A549 (cell line): ENCODE data around the gene TTC31. TPM values are rescaled to one million over a fixed set of nuclear protein-coding genes. Genes with fewer than 3 reads are reported as not detected.

Experiments used
- BHLHE40 ChIP-seq: IDR thresholded peaks from 2 replicates; pipeline ENCODE4 v1.6.1; 2012; ENCODE audit warnings: low read depth, low read length, inconsistent platforms
- CBX2 ChIP-seq: fragments of 200-600 bp; sonication (generic); IDR thresholded peaks from 2 replicates; pipeline ENCODE4 v1.6.1; 2016; ENCODE audit warnings: low read depth, mild to moderate bottlenecking, borderline replicate concordance
- CBX8 ChIP-seq: fragments of 200-600 bp; sonication (generic); IDR thresholded peaks from 2 replicates; pipeline ENCODE4 v1.6.1; 2016
- EHMT2 ChIP-seq: fragments of 200-600 bp; sonication (generic); IDR thresholded peaks from 2 replicates; pipeline ENCODE4 v1.6.1; 2016; ENCODE audit warnings: antibody characterized with exemption, low read depth, mild to moderate bottlenecking, moderate library complexity
- GATA3 ChIP-seq: IDR thresholded peaks from 2 replicates; pipeline ENCODE4 v1.6.1; 2012; ENCODE audit warnings: borderline replicate concordance
- HOXB5 ChIP-seq: fragments of 250-450 bp; sonication (Bioruptor Pico); IDR thresholded peaks from 2 replicates; pipeline ENCODE4 v1.5.0; 2020; ENCODE audit warnings: mild to moderate bottlenecking, moderate library complexity
- JUN ChIP-seq, 2 experiments: fragments of >200 bp; sonication (Bioruptor Twin); formaldehyde crosslinking; IDR thresholded peaks; 2 replicates in 1 of 2; 3 replicates in 1 of 2; pipeline ENCODE4 v1.6.1; 2016 to 2017
- KDM1A ChIP-seq: fragments of 200-600 bp; sonication (generic); IDR thresholded peaks from 2 replicates; pipeline ENCODE4 v1.6.1; 2016; ENCODE audit warnings: low read depth, mild to moderate bottlenecking
- MAX ChIP-seq: IDR thresholded peaks from 2 replicates; pipeline ENCODE4 v1.6.1; 2012
- MYC ChIP-seq: IDR thresholded peaks from 2 replicates; pipeline ENCODE4 v1.6.1; 2012; ENCODE audit warnings: mild to moderate bottlenecking, inconsistent platforms, low read length, improper control_type of control experiment, borderline replicate concordance
- RAD21 ChIP-seq, 2 experiments: fragments of >200 bp in 1 of 2; sonication (Bioruptor Twin) in 1 of 2; formaldehyde crosslinking in 1 of 2; IDR thresholded peaks in 1 of 2; conservative IDR thresholded peaks in 1 of 2; 2 replicates in 1 of 2; 3 replicates in 1 of 2; pipeline ENCODE4 v1.6.1; 2012 to 2018; ENCODE audit warnings: inconsistent platforms in 1 of 2
- REST ChIP-seq: fragments of 200-600 bp; sonication (generic); IDR thresholded peaks from 2 replicates; pipeline ENCODE4 v1.6.1; 2016; ENCODE audit warnings: antibody characterized with exemption, mild to moderate bottlenecking, moderate library complexity
- SREBF2 ChIP-seq: fragments of 450-650 bp; IDR thresholded peaks from 2 replicates; pipeline ENCODE4 v1.6.1; 2014; ENCODE audit warnings: mild to moderate bottlenecking, moderate library complexity
- USF2 ChIP-seq: fragments of 450-650 bp; IDR thresholded peaks from 2 replicates; pipeline ENCODE4 v1.6.1; 2014; ENCODE audit warnings: antibody characterized with exemption
- ZC3H11A ChIP-seq: fragments of 450-650 bp; IDR thresholded peaks from 2 replicates; pipeline ENCODE4 v1.6.1; 2014; ENCODE audit warnings: antibody characterized with exemption, mild to moderate bottlenecking
- ZFP36 ChIP-seq: fragments of 450-650 bp; IDR thresholded peaks from 2 replicates; pipeline ENCODE4 v1.6.1; 2014; ENCODE audit warnings: borderline replicate concordance; ENCODE audit not compliant: partially characterized antibody
- polyA plus RNA-seq, 4 experiments: library from polyadenylated mRNA; depleted of rRNA in 3 of 4; stranded (reverse); fragments of >200 nt; fragmentation: RNase III in 1 of 4; extraction: RNeasy Plus Mini Kit Qiagen cat#74134 plus additional on column Dnase treatment in 1 of 4; gene quantifications; 2 replicates in 3 of 4; 3 replicates in 1 of 4; pipeline ENCODE4 v1.2.3, GENCODE V29; 2011 to 2017
- TF ChIP-seq, protein P1 (sequence below): fragments of >200 bp; sonication (Bioruptor Twin); formaldehyde crosslinking; IDR thresholded peaks from 3 replicates; pipeline ENCODE4 v1.6.1; 2016
- TF ChIP-seq, protein P2 (sequence below): fragments of 150-350 bp; IDR thresholded peaks from 2 replicates; pipeline ENCODE4 v1.6.1; 2014; ENCODE audit warnings: low read depth, mild to moderate bottlenecking, low read length
- TF ChIP-seq, protein P3 (sequence below): fragments of >200 bp; sonication (Bioruptor Twin); formaldehyde crosslinking; IDR thresholded peaks from 2 replicates; pipeline ENCODE4 v1.6.1; 2016
- TF ChIP-seq, protein P4 (sequence below): IDR thresholded peaks from 2 replicates; pipeline ENCODE4 v1.6.1; 2012; ENCODE audit warnings: low read depth, borderline replicate concordance

Gene TTC31
- polyA plus RNA-seq, 2 of the 4 experiments (the other 2 are of a cell fraction): 26.2 to 29.6 TPM

DNA sequence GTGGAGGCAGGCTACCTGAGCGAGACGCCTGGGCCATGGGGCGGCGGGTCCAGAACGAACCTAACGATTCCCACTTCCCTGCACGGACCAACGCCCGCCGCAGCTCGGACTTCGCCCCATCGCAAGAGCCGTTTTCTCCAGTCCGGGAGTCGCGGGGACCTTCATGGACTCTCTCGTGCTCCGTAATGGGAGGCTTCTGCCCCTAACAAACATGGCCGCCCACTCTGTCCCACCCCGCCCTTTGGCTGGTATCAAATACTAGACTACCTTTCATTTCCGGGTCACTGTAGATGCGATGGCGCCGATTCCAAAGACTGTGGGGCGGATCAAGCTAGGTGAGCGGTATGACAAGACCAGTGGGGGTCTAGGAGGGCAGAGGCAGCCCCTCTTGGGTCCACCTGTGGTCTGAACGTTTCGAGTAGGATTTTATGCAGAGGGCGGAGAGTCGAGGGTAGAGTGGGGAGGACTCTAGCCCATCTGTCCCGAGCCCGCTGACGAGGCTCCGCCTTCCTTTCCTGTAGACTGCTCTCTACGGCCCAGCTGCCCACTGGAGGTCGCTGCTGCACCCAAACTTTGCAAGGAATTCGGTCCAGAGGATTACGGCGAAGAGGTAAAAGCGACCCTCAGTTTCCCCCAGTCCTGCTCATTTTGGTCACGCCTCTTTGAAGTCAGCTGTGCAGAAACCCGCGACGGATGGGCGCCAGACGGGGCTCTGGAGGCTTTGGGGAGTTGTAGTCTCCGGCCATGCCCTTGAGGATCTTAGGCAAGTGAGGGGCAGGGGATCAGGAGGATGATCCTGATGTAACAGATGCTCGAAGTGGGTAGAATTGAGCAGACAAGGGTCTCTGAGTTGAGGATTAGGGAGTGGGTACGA, at the start of gene TTC31, which contains the start of gene CCDC142 (continued):
- TF ChIP-seq HOXB5 (CRISPR knock-in tag): 0 out of 2 replicates have a peak, but pooled peaks have one; percentile 38
- TF ChIP-seq JUN (IDR thresholded peaks at IDR 0.05): peak; percentile 88 to 93; a peak in 4 of 5 replicates
- no peak for TF ChIP-seq CBX8
- peak; percentile 89 for TF ChIP-seq MAX
- no peak for TF ChIP-seq GATA3
- no peak for TF ChIP-seq ZC3H11A
- peak; percentile 76 to 86 for TF ChIP-seq RAD21 (conservative IDR thresholded peaks at IDR 0.05 in 1 of 2, IDR thresholded peaks at IDR 0.05 in 1 of 2)
- TF ChIP-seq, protein P1, sequence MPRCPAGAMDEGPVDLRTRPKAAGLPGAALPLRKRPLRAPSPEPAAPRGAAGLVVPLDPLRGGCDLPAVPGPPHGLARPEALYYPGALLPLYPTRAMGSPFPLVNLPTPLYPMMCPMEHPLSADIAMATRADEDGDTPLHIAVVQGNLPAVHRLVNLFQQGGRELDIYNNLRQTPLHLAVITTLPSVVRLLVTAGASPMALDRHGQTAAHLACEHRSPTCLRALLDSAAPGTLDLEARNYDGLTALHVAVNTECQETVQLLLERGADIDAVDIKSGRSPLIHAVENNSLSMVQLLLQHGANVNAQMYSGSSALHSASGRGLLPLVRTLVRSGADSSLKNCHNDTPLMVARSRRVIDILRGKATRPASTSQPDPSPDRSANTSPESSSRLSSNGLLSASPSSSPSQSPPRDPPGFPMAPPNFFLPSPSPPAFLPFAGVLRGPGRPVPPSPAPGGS: peak; percentile 77; the same call in 2 of the 3 replicates
- TF ChIP-seq BHLHE40: no peak
- TF ChIP-seq USF2: no peak
- TF ChIP-seq MYC: 0 out of 2 replicates have a peak, but pooled peaks have one; percentile 10
- TF ChIP-seq, protein P2, sequence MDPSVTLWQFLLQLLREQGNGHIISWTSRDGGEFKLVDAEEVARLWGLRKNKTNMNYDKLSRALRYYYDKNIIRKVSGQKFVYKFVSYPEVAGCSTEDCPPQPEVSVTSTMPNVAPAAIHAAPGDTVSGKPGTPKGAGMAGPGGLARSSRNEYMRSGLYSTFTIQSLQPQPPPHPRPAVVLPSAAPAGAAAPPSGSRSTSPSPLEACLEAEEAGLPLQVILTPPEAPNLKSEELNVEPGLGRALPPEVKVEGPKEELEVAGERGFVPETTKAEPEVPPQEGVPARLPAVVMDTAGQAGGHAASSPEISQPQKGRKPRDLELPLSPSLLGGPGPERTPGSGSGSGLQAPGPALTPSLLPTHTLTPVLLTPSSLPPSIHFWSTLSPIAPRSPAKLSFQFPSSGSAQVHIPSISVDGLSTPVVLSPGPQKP: no peak
- TF ChIP-seq, protein P3, sequence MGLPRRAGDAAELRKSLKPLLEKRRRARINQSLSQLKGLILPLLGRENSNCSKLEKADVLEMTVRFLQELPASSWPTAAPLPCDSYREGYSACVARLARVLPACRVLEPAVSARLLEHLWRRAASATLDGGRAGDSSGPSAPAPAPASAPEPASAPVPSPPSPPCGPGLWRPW: no peak
- TF ChIP-seq KDM1A: no peak
- no peak for TF ChIP-seq ZFP36
- TF ChIP-seq, protein P4, sequence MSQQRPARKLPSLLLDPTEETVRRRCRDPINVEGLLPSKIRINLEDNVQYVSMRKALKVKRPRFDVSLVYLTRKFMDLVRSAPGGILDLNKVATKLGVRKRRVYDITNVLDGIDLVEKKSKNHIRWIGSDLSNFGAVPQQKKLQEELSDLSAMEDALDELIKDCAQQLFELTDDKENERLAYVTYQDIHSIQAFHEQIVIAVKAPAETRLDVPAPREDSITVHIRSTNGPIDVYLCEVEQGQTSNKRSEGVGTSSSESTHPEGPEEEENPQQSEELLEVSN: no peak; the same call in 1 of the 2 replicates
- no peak for TF ChIP-seq EHMT2
- TF ChIP-seq CBX2: no peak
- TF ChIP-seq REST: no peak; the same call in 1 of the 2 replicates
- TF ChIP-seq SREBF2: no peak
